Measurements from ENCODE around the gene TMC2. TPM values are rescaled to one million over a fixed set of nuclear protein-coding genes. Genes with fewer than 3 reads are reported as not detected.

The TMC2 gene
- total RNA-seq, 6 donors from 2014 or later: 0.22 to 0.57 (median 0.41) TPM; not detected in 2

DNA sequence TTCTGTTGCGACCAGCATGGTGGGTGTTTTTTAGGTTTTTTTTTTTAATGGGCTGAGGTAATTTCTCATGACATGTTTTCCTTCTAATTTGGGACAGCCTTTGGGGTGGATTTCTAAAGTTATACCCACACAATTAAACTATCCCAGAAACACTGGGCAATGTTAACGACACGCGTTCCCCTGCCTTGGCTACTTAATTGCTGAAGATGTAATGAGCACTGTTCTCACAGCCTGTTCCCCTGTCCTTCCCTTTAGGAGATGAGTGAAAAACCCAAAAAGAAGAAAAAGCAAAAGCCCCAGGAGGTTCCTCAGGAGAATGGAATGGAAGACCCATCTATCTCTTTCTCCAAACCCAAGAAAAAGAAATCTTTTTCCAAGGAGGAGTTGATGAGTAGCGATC, 121.3 kb downstream of the TMC2 start:
- WGBS, 2 donors: 77 to 89% methylated on average over 5 of the region's 5 CpGs
- TF ChIP-seq POLR2AphosphoS5 (IDR thresholded peaks at IDR 0.05): no peak
- TF ChIP-seq EP300 (IDR thresholded peaks at IDR 0.05): no peak
- TF ChIP-seq, protein P1, sequence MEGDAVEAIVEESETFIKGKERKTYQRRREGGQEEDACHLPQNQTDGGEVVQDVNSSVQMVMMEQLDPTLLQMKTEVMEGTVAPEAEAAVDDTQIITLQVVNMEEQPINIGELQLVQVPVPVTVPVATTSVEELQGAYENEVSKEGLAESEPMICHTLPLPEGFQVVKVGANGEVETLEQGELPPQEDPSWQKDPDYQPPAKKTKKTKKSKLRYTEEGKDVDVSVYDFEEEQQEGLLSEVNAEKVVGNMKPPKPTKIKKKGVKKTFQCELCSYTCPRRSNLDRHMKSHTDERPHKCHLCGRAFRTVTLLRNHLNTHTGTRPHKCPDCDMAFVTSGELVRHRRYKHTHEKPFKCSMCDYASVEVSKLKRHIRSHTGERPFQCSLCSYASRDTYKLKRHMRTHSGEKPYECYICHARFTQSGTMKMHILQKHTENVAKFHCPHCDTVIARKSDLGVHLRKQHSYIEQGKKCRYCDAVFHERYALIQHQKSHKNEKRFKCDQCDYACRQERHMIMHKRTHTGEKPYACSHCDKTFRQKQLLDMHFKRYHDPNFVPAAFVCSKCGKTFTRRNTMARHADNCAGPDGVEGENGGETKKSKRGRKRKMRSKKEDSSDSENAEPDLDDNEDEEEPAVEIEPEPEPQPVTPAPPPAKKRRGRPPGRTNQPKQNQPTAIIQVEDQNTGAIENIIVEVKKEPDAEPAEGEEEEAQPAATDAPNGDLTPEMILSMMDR (IDR thresholded peaks at IDR 0.05): no peak
- TF ChIP-seq POLR2A (IDR thresholded peaks at IDR 0.05): no peak
- Histone ChIP-seq H3K27me3 (no peaks in the 10 kb centered on the region), H3K36me3 (peaks cover 40 to 87% (median 74%) of the 10 kb centered on the region in 4 donors), H3K9me3 (no peaks in the 10 kb centered on the region), H3K4me3 (no peak overlapping the region), H3K27ac (no peak overlapping the region), H3K4me1 (peaks cover 14 to 20% (median 16%) of the 10 kb centered on the region in 4 donors)
- DNase-seq (no peak), ATAC-seq (ENCODE audit: low FRiP score in 2 of 2) (no peak)

DNA sequence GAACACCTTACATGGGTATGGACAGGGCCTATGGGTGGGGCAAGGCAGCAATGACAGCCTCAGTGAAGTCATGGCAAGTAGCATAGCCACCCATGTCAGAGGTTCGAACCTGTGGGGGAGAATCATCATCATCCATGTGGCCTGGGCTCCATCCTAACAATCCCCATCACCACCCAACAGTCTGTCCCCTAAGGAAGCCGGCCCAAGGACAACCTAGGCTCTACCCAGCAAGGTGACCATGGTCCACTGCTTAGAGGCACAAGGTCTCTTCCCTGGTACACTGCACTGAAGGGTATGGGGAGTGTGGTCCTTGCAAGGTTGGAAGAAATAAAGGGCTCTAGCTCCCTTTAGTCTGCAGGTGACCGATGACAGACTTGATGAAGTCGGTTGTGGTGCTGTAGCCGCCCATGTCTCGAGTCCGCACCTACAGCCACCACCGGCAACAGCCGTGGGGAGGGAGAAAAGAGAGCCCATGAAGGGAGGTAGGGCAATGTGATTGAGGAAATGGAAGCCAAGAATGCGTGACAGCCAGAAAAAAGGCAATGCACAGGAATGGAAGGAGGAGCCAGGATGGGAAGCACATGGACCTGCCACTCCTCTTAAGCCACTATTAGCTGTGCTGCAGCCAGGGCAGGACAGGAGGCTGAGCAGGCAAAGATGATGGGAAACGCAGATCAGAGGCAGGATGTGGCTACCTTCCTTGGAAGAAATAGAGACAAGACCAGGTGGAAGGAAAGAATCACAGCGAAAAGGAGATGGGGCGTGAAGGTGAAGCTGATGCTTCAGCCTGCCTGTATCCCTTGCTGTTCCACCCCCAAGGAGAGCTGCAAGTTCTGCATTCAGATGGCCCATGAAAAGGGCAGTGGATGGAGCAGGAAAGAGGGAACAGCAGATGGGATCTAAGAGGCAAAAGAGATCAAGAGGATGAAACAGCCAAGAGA, 122.3 kb downstream of the TMC2 start:
- DNase-seq (no peak), ATAC-seq (ENCODE audit: low FRiP score in 2 of 2) (no peak)
- H3K27ac ChIP-seq: no peak overlapping the region
- peaks cover 40 to 87% (median 74%) of the 10 kb centered on the region in 4 donors for H3K36me3 ChIP-seq
- H3K4me1 ChIP-seq: peaks cover 17 to 21% (median 19%) of the 10 kb centered on the region in 4 donors
- WGBS, 2 donors: 77 to 84% methylated on average over 11 to 13 of the region's 13 CpGs
- no peak overlapping the region for H3K4me3 ChIP-seq
- no peaks in the 10 kb centered on the region for H3K27me3 ChIP-seq
- no peaks in the 10 kb centered on the region for H3K9me3 ChIP-seq
- TF ChIP-seq POLR2A (IDR thresholded peaks at IDR 0.05): no peak
- TF ChIP-seq EP300 (IDR thresholded peaks at IDR 0.05): no peak
- TF ChIP-seq, protein P1 (IDR thresholded peaks at IDR 0.05): no peak
- no peak for TF ChIP-seq POLR2AphosphoS5 (IDR thresholded peaks at IDR 0.05)

DNA sequence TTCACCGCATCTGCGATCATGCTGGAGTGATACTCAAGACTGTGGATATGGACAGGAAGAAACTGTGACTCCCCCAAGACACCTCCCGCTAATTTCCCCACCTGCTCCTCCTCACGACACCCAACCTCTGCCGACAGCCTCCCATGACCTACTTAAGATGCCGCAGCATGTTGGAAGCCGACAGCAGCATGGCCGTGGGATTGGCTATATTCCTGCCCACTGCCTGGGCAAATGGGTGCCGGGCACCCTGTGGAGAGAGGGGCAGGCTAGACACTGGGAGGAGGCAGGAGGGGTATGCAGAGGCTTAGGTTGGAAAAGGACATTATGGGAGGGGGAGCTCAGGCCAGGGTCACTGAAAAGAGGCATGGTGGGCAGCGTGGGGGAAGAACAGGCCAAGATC, 123.2 kb downstream of the TMC2 start:
- H3K4me1 ChIP-seq: peaks cover 12 to 14% (median 12%) of the 10 kb centered on the region in 4 donors
- H3K27me3 ChIP-seq: no peaks in the 10 kb centered on the region
- DNase-seq: no peak
- no peak overlapping the region for H3K4me3 ChIP-seq
- 93 to 96% methylated on average over 10 of the region's 10 CpGs for WGBS, 2 donors
- ATAC-seq (ENCODE audit: low FRiP score in 2 of 2): no peak
- H3K9me3 ChIP-seq: no peaks in the 10 kb centered on the region
- H3K27ac ChIP-seq: no peak overlapping the region
- TF ChIP-seq POLR2AphosphoS5 (IDR thresholded peaks at IDR 0.05): no peak
- no peak for TF ChIP-seq POLR2A (IDR thresholded peaks at IDR 0.05)
- TF ChIP-seq, protein P1 (IDR thresholded peaks at IDR 0.05): no peak
- no peak for TF ChIP-seq EP300 (IDR thresholded peaks at IDR 0.05)
- peaks cover 36 to 79% (median 69%) of the 10 kb centered on the region in 4 donors for H3K36me3 ChIP-seq

DNA sequence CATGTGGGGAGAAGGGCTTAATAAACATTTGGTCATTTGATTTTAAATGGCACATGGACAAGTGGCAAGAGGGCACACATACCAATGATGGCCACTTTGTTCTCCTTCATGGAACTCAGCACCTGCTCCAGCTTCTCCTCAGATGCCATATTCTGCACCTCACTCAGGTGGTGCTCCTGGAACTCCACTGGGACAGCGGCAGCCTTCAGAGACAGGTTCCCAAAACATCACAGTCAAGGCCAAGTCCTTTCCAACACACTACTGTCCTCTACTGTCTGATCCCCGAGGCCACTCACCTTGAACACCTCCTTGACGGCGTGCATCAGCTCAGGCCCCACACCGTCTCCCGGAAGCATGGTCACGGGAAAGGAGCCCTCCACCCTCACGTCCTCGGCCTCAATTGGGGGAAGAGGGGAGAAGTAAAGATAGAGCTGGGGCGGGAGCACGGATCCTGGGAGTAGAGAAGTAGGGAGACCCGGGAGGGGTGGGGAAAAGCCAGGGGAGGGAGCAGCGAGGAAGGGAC, 127.1 kb downstream of the TMC2 start:
- no peak for DNase-seq
- peak in 1 of 2 donors; percentile 3 for ATAC-seq (ENCODE audit: low FRiP score in 2 of 2)
- Histone ChIP-seq H3K27ac (peak overlapping the region; percentile 84 to 97 (median 90)), H3K27me3 (no peaks in the 10 kb centered on the region), H3K4me3 (peak overlapping the region; percentile 76 to 94 (median 88)), H3K9me3 (no peaks in the 10 kb centered on the region), H3K36me3 (peaks cover 7 to 41% (median 30%) of the 10 kb centered on the region in 4 donors), H3K4me1 (peaks cover 11 to 15% (median 12%) of the 10 kb centered on the region in 4 donors)
- WGBS, 2 donors: 8% methylated on average over 11 to 13 of the region's 13 CpGs
- TF ChIP-seq POLR2AphosphoS5 (IDR thresholded peaks at IDR 0.05): no peak
- TF ChIP-seq EP300 (IDR thresholded peaks at IDR 0.05): no peak
- TF ChIP-seq, protein P1 (IDR thresholded peaks at IDR 0.05): no peak
- no peak for TF ChIP-seq POLR2A (IDR thresholded peaks at IDR 0.05)

Data from upper lobe of left lung (tissue), 6 donors.